IPS-20b (cell line): ENCODE results near the gene HOXC11.

Experiments
- H3K27ac ChIP-seq: one replicate; pipeline ENCODE4 v1.5.1; 2013; ENCODE audit warnings: low read length
- H3K27me3 ChIP-seq: 2 replicates; pipeline ENCODE4 v1.6.1; 2013; ENCODE audit warnings: mild to moderate bottlenecking, low read length, inconsistent platforms; ENCODE audit not compliant: insufficient read depth
- H3K36me3 ChIP-seq: 2 replicates; pipeline ENCODE4 v1.6.1; 2013; ENCODE audit warnings: low read depth, mild to moderate bottlenecking, inconsistent platforms, low read length, moderate library complexity; ENCODE audit not compliant: insufficient read depth
- H3K4me1 ChIP-seq: 2 replicates; pipeline ENCODE4 v1.6.1; 2013; ENCODE audit warnings: mild to moderate bottlenecking, control low read depth, inconsistent platforms, low read length, moderate library complexity; ENCODE audit not compliant: insufficient read depth
- H3K4me3 ChIP-seq: 2 replicates; pipeline ENCODE4 v1.5.1; 2013; ENCODE audit warnings: mild to moderate bottlenecking, low read length, inconsistent platforms
- H3K9ac ChIP-seq: 2 replicates; pipeline ENCODE4 v1.6.1; 2013; ENCODE audit warnings: low read depth, mild to moderate bottlenecking, inconsistent platforms, low read length, moderate library complexity
- H3K9me3 ChIP-seq: 2 replicates; pipeline ENCODE4 v1.6.1; 2013; ENCODE audit warnings: mild to moderate bottlenecking, low read depth, low read length, inconsistent platforms; ENCODE audit not compliant: insufficient read depth

Gene HOXC11

DNA sequence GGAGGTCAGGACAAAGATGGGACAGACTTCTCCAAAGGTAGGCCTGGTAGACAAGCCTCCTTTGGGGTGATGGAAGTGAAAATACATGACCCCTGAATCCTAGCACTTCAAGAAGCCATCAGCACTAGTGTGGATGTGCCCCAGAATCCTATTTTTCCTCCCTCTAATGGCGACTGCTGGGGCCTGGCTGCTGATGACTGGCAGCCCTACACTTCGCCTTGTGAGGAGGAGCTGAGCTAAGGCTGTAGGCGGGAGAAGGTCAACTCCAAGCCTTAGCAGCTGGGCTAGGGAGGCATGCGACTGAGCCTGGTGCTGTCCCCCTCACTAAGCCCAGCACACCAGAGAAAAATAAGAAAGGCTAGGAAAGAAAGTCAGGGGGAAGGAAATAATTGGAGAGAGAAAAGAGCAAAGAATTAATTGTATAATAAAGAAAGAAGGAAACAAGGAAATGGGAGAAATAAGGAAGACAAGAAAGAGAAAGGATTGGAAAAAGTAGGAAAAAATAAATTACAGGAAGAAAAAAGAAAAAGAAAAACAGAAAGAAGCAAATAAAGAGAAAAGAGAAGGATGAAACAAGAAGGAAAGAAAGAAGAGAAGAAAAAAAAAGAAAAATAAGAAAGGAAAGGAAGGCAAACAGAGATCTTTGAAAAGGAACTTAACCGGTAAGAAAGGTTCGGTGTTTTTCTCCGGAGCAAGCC, 7.3 kb downstream of the HOXC11 start:
- H3K9me3 ChIP-seq = peaks cover 11% of the 10 kb centered on the region; the same call in 1 of the 2 replicates
- no peak overlapping the region for H3K9ac ChIP-seq
- no peak overlapping the region for H3K4me3 ChIP-seq
- no peaks in the 10 kb centered on the region for H3K4me1 ChIP-seq
- no peak overlapping the region for H3K27ac ChIP-seq
- H3K36me3 ChIP-seq = no peaks in the 10 kb centered on the region
- H3K27me3 ChIP-seq = peaks cover 100% of the 10 kb centered on the region

DNA sequence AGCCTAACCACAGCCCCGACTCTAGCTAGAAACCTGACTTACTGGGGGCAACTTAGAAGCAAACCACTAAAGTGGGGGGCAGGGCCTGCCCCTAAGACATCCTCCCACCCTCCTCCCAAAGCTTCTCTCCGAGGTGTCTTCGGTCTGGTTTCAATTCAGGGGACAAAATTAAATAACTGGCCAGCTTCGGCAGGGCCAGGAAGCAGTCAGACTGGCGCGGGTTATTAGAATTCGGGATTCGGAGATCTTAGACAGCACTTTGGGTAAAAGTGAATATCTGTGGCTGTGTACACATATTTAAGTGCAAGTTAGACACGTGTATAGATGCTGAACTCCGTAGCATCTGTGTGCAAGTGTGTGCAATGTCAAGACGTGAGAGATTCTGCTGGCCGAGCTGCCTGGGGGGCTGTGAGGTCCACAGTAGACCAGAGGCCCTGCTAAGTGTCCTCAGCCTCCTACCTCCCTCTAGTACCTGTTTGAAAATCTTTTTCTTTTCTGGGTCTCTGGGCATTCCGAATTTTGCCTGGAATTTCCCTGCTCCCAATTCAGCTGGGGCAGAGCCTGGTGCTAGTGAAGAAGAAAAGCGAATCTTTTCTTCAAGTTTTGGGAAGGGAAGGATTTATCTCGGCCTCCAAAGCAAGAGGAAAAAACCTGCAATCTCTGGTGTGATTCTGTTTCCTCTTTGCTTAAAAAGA, 8.0 kb downstream of the HOXC11 start:
- H3K4me1 ChIP-seq = no peaks in the 10 kb centered on the region
- peaks cover 100% of the 10 kb centered on the region for H3K27me3 ChIP-seq
- no peaks in the 10 kb centered on the region for H3K36me3 ChIP-seq
- no peak overlapping the region for H3K9ac ChIP-seq
- no peak overlapping the region for H3K27ac ChIP-seq
- peaks cover 15% of the 10 kb centered on the region; the same call in 1 of the 2 replicates for H3K9me3 ChIP-seq
- H3K4me3 ChIP-seq = no peak overlapping the region

DNA sequence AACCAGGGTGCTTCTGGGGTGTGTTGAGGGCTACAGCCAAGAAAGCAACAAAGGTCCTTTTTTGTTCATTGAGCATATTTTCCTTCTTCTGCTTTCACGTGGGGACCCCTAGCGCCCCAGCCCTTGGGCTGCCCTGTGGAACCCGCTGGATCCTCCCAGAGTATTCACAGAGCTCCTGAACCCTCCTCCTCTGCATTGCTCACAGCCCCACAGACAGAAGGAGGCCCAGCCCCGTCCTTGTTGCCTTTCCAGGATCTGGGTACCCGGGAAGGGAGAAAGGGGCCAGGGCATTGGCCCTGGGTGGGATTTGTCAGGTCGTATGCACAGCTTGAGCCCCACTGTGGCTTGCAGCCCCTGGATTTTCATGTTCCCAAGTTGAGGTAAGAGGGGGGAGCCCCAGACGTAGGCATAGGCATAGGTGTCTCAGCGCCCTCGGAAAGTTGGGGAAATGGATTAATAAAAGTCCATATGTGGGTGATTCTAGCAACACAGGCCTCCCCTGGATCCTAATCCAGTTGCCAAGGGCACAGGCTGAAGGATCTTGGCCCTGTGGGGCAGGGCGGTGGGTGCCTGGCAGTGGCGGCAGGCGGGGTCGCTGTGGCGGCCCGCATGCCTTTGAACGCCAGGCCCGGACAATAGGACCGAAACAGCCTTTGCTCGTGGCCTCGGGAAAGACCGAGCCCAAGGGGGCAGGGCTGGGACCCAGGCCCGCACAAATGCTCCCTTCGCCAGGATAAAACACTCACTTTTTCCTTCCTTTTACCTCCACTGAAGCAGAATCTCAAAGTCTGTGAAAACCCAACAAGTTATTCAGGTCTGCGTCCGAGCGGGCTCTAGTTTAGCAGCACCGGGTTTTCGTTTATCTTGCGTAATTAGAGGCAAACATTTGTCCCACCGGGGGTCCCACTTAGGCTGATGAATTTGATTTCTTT, 9.0 kb downstream of the HOXC11 start:
- Histone ChIP-seq H3K9me3 (peaks cover 15% of the 10 kb centered on the region; the same call in 1 of the 2 replicates), H3K27ac (no peak overlapping the region), H3K4me1 (no peaks in the 10 kb centered on the region), H3K36me3 (no peaks in the 10 kb centered on the region), H3K9ac (no peak overlapping the region), H3K27me3 (peaks cover 100% of the 10 kb centered on the region), H3K4me3 (no peak overlapping the region)

DNA sequence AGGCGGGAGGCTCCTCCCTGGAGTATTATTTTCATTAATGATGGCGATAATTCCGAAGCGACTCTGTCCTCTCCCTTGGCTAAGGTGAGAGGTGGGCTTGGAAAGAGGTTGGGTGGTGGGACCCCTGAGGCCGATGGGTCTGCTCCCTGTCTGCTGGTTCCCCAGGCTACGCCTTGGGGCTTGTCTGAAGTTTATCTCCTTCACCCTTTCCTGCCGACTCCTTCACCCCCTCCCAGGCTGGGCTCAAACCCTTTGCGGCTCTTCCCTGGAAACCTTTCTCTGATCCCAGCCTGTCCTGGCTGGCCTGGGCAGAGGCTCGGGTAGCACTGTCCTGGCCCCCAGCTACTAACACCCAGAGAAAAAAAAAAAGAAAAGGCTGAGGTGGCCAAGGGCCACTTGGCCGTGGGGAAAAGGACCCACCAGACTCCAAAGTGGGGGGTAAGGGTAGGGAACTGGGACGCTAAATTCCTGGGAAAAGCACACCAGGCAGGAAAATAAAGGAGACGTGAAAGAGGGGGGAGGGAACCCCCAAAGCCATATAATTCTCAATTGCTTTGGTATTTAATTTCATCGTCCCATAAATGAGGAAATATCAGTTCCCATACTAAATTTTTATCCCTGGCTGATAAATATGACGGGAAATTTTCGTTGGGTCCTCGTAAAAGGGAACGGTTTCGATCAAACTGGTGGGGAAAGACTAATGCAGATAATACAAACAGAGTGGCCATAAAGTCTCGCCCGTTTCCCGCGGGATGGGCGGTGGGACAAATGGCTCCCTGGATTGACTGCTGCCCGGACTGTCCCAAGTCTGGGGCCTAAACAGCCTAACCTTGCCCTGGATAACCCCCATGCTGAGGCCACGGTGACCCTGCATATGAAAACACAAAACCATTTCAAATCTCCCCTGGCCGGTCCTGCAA, 10.0 kb downstream of the HOXC11 start:
- Histone ChIP-seq H3K9ac (no peak overlapping the region), H3K36me3 (no peaks in the 10 kb centered on the region), H3K4me3 (no peak overlapping the region), H3K4me1 (no peaks in the 10 kb centered on the region), H3K27me3 (peaks cover 100% of the 10 kb centered on the region), H3K9me3 (peaks cover 15% of the 10 kb centered on the region; the same call in 1 of the 2 replicates), H3K27ac (no peak overlapping the region)

DNA sequence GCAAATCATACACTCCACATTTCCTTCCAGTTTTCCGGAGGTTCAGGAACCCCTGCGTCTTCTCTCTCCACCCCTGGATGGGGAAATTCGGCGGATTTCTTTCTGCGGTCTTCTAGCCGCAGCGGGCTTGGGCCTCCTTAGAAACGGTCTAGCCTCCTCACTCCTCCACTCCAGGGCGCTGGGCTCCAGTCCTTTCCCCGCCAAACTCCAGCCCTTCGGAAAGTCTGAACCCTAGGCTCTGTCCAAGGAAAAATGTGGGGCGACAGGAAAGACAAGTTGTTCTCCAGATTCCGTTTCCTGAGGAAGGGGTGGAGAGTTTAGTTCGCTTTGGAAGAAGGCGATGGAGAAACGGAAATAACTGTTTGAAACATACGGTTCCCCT, 10.6 kb downstream of the HOXC11 start:
- no peaks in the 10 kb centered on the region for H3K36me3 ChIP-seq
- no peaks in the 10 kb centered on the region for H3K4me1 ChIP-seq
- peaks cover 100% of the 10 kb centered on the region for H3K27me3 ChIP-seq
- no peak overlapping the region for H3K27ac ChIP-seq
- H3K4me3 ChIP-seq = no peak overlapping the region
- H3K9me3 ChIP-seq = peaks cover 15% of the 10 kb centered on the region; the same call in 1 of the 2 replicates
- no peak overlapping the region for H3K9ac ChIP-seq

DNA sequence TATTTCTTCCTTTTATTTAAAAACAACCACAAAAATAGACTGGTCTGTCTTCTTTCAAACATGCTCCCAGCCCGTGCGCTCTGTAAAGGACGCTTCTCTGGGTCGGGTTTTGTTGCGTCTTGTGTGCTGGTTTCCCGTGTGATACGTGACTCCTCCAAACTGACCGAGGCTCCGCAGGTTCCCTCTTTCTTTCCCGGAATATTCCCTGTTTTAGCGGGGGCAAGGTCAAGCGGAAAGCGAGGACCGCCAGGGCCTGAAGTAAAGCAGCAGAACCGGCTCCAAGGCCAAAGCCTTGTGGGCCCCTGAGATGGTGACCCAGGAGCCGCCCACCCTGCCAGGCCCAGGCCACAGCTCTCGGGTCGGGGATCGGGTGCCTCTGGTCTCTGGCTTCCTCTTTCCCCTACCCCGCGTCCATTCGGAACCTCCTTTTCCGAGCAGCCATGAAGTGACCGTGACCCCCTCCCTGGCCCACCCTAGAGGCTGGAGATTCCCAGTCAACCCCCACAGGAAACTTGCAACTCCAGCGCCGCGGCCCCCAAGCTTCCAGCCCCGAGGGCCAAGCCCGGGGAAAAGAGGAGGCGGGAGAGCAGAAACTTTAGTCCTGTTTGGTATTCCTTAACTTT, 11.1 kb downstream of the HOXC11 start:
- H3K4me3 ChIP-seq = no peak overlapping the region
- peaks cover 15% of the 10 kb centered on the region; the same call in 1 of the 2 replicates for H3K9me3 ChIP-seq
- H3K27ac ChIP-seq = no peak overlapping the region
- no peaks in the 10 kb centered on the region for H3K4me1 ChIP-seq
- peaks cover 100% of the 10 kb centered on the region for H3K27me3 ChIP-seq
- H3K36me3 ChIP-seq = no peaks in the 10 kb centered on the region
- no peak overlapping the region for H3K9ac ChIP-seq

DNA sequence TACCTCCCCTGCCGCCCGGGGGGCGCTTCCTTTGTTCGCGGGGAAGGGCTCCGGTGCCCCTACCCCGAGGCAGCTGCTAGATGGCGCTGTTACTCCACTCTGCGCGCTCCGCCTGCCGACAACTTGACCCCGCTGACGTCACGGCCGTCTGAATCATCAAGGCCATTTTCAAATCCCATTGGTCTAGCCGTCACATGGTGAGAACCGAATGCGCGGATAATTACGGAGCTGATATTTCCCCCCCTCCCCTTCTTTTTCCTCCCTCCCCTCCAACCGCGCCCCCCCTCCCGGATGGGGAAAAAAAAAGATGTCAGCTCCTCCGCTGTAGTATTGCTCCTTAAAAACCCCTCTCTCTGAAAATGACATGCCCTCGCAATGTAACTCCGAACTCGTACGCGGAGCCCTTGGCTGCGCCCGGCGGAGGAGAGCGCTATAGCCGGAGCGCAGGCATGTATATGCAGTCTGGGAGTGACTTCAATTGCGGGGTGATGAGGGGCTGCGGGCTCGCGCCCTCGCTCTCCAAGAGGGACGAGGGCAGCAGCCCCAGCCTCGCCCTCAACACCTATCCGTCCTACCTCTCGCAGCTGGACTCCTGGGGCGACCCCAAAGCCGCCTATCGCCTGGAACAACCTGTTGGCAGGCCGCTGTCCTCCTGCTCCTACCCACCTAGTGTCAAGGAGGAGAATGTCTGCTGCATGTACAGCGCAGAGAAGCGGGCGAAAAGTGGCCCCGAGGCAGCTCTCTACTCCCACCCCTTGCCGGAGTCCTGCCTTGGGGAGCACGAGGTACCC, 12.2 kb downstream of the HOXC11 start, which contains the start of gene HOXC10:
Gene HOXC10, plus strand, starts transcription at position 246 of the 791 bp plus-strand sequence. Its CDS starts 114 bp downstream, at position 360.
- Histone ChIP-seq H3K9ac (no peak within 1 kb of the TSS), H3K4me3 (no peak within 1 kb of the TSS), H3K27ac (no peak within 1 kb of the TSS), H3K4me1 (no peaks in the 10 kb centered on the region), H3K9me3 (peaks cover 15% of the 10 kb centered on the region; the same call in 1 of the 2 replicates), H3K27me3 (peaks cover 100% of the 10 kb centered on the region), H3K36me3 (no peaks in the 10 kb centered on the region)

DNA sequence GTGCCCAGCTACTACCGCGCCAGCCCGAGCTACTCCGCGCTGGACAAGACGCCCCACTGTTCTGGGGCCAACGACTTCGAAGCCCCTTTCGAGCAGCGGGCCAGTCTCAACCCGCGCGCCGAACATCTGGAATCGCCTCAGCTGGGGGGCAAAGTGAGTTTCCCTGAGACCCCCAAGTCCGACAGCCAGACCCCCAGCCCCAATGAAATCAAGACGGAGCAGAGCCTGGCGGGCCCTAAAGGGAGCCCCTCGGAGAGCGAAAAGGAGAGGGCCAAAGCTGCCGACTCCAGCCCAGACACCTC, 12.7 kb downstream of the HOXC11 start:
- Histone ChIP-seq H3K9ac (no peak overlapping the region), H3K27me3 (peaks cover 100% of the 10 kb centered on the region), H3K4me3 (no peak overlapping the region), H3K36me3 (no peaks in the 10 kb centered on the region), H3K4me1 (no peaks in the 10 kb centered on the region), H3K27ac (no peak overlapping the region), H3K9me3 (peaks cover 15% of the 10 kb centered on the region; the same call in 1 of the 2 replicates)

DNA sequence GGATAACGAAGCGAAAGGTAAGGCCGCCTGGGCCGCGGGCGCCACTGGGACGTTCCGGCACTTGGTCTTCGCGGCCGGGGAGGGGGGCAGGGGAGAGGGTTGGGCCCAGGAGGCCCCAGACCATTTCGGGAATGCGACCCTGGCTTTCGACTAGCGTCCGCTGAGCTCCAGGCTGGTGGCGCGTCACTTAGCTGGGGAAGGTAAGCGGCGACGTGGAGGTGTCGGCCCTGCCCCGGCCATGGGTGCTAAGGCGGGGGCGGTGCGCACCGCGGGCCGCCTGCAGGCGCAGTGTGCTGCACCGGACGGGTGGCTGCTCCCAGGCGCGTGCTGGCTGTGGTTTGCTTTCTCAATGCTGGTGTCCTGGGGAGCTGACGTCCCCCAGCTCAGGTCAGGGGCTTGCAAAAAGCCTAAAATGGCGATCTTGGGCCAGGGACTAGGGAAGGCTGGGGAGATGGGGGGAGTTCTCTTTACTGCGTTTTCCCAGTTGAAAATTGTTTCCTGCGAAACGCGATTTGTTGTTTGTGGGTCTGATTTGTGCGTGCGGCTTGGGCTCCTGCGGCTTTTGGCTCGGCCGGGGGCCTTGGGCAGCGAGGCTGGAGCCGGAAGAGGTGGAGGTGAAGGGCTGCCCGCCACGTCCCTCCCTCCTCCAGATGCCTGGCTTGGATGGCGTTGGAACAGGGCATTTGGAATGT, 13.2 kb downstream of the HOXC11 start:
- Histone ChIP-seq H3K9ac (no peak overlapping the region), H3K27me3 (peaks cover 100% of the 10 kb centered on the region), H3K27ac (no peak overlapping the region), H3K4me3 (no peak overlapping the region), H3K9me3 (peaks cover 15% of the 10 kb centered on the region; the same call in 1 of the 2 replicates), H3K36me3 (no peaks in the 10 kb centered on the region), H3K4me1 (no peaks in the 10 kb centered on the region)
